Stimulated activated CD4-positive, alpha-beta T cell treated with anti-CD3 and anti-CD28 coated beads, Interleukin-1b, Interleukin-23, amount 100 ng/mL, for 48 hours (primary cell): ENCODE data around the gene CYB5R2.
"Not testable (repeated sequence)": the region's sequence is repeated elsewhere in the genome, so short reads cannot be mapped to it uniquely, and the experiment has no call there.

ENCODE experiments used
- DNase-seq: peaks from one replicate; pipeline ENCODE4 v3.0.0-alpha.2; 2020

Gene CYB5R2

DNA sequence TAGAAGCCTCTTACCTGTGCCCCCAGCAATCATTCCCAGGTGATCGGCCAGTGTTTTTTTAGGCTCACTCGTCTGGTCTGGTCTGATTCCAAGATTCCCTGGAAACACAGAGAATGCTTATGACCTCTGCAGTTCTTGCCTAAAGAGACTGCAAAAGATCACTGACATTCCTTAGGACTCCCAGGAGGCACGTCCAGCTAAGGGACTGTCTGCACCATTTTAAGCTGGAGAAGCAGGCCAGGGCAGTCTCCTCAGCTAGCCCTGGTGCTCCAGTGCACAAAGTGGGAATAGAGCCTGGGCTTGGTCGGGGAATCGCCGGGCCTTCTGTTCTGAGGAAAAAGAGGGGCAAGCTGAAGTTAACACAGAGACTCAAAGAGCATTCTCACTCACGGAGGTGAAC is 4.8 kb downstream of the CYB5R2 start:
- no peak for DNase-seq

DNA sequence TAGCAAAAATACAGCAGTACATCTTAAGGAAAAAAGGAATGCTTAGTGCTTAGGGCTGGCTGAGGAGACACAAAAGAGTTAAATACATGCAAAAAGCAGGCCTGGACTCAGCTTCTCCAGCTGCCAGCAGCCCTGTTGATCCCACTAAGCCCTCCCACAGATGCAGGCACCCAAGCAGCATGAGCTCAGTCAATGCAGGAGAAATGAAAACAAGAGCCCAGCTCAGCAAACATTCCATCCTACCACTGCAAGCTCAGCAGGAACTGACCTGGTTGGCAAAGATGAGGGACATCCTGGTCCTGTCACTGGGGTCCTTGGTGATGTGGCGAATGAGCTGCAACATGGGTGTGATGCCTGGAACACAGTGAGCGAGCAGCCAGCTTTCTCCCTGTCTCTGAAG is 5.8 kb downstream of the CYB5R2 start:
- DNase-seq: no peak

DNA sequence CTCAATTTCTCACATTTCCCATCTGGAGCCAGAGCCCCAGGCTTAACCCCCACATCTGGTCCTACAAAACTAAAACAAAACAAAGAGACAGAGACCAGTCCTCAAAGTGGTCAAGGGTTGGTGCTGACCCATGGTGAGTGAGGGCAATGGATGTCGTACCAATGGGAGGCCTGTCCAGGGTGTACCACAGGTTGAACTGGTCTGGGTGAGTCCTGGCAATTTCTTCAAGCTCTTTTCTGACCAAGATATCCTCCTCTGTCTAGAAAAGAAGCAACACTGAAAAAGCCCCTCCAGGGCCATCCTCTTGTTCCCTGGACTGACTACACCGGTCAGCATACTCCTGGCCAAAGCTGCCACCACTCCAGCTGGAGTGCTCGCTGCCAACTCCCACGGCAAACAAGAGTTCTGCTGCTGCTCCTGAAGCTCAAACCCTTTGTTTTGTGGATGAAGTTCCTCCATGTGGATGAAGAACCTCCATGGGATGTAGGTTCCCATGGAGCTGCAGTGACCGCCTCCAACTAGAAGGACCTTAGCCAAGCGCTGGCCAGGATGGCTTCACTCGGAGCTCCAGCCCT is 6.9 kb downstream of the CYB5R2 start:
- DNase-seq: no peak

DNA sequence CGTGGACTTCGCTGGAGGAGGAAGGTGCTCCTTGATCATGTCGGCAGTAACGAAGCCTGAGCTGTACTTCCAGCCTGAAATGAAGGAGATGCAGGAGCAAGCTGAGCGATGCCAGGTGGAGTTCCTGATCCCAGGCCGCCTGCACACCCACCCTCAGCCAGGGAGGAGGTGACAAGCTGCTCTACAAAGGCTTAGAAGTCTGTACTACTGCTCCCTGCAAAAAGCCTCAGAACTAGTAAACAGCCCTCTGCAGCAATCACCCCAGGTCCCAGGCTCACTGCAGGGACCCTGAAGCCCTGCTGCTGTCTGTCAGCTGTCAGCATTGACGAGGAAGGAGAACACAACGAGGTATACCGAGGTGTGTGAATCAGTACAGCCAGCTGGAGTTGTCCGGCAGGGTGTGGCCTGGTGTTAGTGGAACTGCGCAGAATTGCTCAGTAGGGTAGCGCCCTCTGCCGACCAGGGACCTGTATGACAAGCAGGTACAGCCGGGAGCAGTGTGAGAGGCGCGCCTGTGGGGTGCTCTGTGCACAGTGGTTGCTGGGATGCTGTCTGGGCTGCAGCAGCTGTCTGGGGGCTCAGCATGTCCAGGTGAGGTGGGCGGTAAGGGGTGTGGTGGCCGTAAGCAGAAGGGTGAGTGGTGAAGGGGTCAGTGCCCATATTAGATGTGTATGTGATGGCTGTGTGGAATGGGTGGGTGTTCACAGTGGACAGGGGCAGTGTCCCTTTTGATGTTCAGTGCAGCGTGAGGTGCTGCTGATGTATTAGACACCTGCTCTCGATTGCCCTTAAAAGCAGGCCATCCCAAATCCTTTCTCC is 7.6 kb downstream of the CYB5R2 start:
- peak; percentile 79 for DNase-seq

DNA sequence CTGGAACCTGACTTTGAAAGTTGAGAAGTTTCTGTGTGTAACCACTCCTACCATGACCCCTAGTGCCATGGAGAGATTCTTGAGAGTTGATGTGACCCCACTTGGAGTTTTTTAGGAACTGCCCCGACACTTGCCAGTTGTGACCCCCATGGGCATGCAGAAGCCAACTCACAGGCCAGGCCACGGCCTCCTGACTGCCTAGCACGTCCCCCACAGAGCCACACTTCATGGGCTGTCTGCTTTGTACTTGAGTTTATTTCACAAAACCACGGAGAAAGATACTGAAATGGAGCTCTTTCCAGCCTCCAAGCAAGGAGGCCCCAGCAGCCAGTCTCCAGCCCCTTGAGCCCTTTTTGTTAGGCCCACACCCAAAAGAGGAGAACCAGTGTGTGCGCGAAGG is 8.4 kb downstream of the CYB5R2 start:
- DNase-seq: no peak

DNA sequence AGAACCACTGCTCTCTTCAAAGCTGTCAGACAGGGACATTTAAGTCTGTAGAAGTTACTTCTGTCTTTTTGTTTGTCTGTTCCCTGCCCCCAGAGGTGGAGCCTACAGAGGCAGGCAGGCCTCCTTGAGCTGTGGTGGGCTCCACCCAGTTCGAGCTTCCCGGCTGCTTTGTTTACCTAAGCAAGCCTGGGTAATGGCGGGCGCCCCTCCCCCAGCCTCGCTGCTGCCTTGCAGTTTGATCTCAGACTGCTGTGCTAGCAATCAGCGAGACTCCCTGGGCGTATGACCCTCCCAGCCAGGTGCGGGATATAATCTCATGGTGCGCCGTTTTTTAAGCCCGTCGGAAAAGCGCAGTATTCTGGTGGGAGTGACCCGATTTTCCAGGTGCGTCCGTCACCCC is 9.8 kb downstream of the CYB5R2 start:
- not testable (repeated sequence) for DNase-seq

DNA sequence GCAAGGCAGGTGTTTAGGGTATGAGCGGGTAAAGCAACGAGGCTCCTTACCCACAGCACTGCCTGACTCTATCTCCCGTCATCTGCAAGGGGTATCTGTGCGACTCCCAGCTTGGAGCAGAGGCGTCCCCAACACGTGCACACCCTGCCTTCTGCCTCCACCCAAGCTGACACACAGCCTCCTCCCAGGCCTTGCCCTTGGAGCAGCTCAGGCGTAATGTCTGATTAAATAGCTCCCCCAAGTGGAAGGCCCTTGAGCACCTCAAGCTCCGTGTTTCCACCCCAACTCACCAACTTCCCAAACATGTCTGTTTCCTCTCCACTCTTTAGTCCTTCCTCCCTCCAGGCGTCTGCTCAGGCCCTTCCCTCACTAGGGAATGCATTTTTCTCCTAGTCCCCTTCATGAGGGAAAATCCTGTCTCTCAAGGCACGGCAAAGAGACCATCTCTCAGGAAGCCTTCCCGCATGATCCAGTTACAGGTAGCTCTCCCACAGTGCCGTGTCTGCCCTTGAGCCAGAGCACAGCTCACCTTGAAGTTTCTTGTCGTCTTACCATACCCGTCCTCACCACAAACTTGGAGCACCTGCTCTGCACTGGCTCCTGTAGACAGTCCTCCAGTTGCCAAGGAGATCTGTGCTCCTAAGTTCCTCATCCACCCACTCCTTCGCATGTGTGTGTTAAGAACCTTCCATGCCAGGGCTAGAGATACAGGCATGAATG is 15.8 kb downstream of the CYB5R2 start:
- no peak for DNase-seq

DNA sequence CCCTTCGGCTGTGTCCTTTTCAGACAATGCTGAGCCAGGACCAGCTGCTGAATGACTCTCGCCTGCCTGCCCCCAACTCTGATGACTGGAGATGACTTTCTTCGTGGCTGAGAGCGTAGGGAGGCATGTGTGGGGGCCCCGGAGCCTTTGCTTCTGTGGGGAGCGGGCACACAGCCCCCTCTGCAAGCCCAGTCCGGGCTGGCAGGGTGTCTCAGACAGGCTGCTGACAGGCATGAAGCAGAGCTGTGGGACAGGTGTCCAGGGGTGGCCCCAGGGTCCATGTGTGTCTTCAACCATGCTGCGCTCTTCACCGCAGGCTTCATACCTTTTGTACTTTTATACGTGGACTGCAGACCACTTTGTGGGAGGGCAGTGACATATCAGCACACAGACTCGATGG is 16.6 kb downstream of the CYB5R2 start:
- no peak for DNase-seq

DNA sequence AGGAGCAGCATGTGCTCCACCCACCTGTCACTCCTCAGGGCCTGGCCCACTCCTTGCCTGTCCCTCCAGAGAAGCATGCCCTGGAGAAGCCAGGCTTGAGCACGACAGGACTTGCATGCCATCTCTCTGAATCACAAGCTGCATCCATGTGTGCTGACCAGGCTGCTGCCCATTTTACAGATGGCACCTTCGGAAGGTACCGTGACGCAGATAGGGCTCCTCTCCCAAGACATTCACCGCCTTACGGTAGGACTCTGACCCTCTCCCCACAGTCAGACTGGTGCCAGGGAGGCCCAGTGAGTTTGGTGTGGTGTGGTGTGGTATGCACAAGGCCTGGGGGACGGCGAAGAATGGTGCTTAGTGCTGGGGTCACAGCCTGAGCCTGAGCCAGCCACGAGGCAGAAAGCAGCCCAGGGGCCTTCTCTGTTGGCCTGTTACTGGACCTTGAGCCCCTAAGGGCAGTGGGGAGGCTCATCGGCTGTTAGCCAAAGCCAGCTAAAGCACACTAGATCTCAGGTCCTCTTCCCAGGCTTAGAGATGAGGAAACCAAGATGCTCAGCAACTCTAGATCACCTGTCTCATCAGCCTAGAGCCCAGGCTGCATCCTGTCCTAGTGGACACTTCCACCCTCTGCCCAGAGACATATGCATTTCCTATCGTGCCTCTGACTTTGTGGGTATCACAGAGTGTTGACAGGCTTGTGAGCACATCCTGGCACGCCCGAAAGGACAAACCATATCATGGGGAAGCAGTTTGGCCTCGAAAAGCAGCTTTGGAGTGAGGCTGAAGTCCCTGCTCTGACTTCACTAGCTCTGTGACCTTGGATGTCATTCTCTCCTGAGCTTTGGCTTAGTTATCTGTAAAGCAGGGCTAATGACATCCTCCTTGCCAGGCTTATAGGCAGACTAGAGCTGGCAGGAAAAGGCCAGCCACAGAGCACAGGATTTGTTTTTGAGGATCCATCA is 17.8 kb downstream of the CYB5R2 start:
- no peak for DNase-seq

DNA sequence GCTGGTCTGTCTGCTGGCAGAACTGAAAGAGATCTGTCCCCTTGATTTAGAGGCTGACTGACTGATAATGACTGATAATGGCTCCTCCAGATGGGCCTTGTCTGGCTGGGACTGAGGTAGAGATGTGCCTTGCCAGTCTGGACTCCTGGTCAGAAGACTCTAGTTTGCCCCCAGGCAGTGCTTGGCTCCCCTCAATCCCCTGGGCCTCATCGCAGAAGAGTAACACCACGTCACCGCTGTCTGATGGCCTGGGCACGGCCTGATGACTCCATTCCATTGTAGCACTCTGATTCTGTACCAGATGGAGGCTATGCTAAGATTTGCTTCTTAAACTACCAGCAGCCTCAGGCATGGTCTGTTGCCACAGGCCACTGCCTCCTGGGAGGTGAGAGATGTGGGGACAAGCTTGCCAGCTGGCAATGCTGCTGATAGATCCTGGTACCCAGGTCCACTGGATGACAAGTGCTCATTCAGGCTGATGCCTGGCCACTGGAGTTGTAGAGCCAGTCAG is 19.1 kb downstream of the CYB5R2 start:
- DNase-seq: no peak

DNA sequence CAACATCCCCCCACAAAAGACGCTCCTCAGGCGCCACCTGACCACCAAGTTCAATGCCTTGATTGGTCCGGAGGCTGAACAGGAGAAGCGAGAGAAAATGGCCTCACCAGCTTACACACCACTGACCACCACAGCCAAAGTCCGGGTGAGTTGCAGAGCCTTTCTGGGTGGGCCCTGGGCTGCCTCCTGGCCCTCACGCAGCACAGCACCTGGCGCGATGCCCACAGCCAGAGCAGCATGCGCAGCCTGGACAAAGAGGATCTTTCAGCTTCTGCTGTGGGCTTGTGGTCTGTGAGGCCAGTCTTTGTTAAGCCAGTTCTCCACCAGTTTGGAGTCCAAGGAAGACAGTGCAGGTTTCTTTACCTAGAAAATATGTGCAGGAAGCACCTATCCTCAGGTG is 21.6 kb downstream of the CYB5R2 start:
- DNase-seq: no peak

DNA sequence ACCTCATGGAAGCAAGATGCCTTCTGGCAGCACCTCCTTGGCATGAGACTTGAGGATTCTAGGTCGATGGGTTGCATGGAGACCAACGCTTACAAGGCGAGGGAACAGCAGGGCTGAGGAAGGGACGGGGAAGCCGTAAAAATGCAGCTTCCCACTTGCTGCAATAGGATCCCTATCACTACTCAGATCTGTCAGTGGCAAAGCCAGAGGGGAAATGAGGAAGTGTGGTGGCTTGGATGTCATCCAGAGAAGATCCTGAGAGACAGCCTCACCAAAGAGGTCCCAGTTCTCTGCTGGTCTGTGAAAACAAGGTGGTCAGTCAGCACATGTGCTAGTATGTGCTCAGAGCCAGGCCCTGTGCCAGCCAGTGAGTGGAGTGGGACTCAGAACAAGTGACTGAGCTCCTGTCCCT is 22.2 kb downstream of the CYB5R2 start:
- no peak for DNase-seq

DNA sequence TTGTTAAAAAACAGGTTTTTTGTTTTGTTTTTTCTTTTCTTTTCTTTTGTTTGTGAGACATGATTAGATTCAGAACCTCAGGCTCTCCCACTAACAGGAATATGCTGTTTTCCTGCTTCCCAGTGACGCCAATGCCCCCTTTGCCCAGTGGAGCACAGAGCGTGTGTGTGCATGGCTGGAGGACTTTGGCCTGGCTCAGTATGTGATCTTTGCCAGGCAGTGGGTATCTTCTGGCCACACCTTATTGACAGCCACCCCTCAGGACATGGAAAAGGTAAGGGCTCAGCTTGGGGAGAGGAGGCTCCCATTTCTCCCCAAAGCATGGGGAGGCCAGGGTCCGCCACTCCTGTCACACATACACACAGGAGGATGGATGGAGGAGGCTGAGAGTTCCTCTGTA is 25.0 kb downstream of the CYB5R2 start:
- DNase-seq: no peak

DNA sequence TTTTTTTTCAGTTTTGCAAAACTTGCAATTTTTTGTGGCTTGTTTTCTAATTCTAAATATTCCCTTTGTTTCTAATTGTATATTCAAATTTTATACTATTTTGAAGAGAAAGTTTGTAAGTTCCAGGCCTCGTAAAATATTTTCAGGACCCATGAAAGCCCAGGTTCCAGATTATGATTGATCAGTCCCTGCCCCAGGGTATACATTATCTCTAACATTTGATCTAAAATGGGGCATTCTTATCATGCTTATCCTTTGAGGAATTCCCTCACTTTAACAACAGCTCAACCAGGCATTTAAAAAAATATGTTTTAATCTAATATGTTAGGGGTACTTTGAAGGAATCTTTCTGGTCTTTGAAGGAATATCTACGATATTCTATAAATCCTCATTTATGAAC is 26.4 kb downstream of the CYB5R2 start:
- no peak for DNase-seq

DNA sequence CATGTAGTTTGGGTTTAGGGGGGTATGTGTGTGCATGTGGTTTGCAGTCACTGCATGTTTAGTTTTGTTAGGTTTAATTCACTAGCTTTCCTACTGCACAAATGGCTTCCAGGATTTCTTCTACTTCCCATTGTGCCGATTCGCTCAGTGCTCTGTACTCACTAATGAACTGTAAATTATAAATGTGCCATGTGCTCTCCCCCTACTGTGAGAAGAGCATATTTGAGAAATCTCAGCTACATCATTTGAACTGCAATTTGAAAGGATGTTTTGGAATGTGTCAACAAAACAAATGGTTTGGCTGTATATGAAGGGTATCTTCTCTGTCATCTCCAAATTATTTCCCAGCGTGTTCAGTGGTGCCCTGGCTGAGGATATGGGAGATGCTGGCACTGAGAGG is 28.1 kb downstream of the CYB5R2 start:
- no peak for DNase-seq

DNA sequence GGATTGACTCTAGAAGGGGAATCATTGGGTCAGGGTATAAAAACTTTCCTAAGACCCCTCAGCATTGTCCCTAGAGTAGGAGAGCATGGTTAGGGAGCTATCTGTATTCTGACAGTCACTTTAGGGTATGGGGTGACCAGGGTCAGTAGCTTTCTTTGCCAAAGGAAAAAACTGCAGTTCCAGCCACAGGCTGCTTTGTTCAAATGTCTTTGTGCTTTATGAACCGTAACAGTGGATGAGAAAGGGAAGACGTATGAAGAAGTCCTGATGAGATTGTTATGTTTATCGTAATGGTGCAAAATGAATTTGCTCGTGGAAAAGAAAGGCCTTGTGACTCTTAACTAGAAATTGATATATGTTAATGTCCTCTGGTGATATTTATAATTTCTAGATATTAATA is 30.0 kb downstream of the CYB5R2 start:
- DNase-seq: no peak

DNA sequence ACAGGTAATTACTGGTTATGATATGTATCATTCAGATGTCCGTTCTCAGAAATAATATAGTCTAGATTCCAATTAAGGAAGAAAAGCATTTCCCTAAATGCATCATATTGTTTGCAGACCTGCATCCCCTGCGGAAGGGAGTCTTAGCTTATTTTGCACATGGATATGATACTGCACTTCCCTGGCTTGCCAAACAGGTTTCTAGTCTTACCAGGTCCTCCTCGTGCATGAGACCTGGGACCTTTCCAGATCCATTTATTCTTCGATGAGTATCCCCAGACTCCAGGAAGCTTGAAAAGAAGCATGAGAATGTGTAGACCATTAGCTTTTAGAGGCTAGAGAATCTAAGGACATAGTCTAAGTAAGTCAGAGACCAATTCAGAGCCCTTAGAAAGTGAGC is 30.6 kb downstream of the CYB5R2 start:
- no peak for DNase-seq

DNA sequence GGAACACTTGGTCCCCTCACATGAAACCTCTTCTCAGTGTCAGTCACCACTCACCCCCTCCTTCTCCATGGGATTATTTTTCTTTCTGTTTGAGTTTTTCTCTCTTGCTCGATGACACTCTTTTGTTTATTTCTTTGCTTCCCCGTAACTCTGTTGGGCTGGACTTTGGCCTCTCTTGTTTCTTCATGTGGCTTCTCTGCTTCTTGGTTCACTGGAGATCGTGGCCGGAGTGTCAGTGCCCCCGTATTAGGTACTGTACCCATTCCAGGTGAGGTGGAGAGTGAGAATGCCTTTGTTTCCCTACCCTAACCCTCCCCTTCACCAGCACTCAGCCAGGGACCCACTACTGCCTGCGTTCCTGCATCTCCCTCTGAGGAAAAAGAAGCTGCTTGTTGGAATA is 32.5 kb downstream of the CYB5R2 start:
- no peak for DNase-seq

DNA sequence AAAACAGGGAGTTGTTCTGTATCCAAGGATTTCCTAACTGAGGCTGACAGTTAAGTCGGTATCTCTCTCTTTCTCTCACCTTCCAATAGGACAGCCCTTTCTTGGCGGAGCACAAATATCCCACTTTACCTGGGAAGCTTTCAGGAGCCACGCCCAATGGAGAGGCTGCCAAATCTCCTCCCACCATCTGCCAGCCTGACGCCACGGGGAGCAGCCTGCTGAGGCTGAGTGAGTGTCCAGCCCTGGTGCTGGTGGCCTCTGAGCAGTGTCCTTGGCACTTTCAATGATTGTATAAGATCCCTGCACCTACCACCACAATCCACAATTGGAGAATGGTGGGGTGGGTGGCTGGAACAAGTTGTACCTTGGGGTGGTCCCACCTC is 33.7 kb downstream of the CYB5R2 start:
- DNase-seq: no peak

DNA sequence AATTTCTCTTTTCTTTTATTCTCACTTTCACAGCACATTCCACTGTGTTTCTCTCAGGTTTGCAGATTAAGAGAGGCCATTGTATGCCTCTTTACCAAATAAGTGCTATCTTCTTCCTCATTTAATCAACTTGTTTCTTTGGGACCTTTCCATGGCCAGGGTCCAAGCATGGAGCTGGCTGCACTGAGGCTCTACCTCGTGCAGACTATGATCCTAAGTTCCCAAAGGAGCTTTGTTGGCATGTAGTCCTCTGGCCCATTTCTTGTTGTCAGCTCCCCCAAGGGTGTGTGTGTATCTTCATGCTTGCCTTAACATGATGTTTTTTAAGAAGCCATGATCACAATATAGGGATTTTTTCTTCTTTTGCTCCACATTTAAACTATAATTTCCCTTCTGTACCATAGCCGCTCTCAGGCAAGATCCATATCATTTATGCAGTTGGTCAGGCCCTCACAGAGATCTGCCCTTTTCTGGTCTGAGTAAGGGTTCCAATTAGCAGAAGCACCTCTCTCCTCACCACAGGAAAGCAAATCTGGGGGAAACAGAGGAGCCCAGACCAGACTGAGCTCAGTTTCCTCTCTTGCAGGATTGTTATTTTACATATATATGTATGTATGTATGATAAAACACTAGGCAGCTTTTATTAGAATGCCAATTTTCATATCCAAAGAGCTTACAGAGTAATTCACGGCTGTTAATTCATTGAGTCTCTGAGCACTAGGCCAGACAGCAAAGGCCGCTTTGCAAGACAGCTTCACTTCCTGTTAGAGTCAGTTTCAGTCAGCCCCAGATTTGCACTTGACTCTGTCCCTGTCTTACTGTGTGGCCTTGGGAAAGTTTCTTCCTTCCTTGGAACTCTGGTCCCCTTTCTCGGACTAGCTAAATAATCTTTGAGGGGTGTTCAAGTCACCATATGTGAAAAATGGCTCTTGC is 34.3 kb downstream of the CYB5R2 start:
- no peak for DNase-seq

DNA sequence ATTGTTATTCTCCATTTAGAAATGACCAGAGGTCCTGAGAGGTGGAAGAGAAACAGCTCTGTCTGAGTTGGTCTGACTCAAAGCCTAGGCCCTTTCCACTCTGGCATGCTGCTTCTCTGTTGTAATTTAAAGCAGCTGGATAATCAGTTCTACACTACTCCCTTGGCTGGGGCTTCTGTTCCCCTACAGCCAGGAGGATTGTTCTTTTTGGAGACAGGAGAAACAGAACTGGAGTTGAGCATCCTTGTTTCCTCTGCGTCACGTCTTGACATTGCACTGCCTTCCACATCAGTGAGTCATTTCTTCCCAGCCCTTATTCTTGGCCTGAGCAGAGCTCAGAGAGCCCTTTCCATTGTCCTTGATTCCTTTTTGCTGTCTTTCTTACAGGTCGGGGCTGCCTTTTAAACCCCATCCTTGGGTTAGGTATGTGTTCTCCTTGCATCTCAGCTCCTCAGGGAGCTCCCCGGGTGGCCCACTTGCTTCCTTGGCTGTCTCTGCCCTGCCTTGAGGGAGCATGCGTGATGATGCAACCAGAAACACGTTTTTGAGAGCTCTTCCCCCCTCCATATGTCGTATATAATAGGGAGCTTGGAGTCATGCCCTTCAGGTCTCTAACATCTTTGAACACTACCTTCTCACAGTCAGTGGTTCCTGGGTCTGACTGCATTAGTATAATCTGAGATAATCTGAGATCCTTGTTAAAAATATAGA is 35.7 kb downstream of the CYB5R2 start:
- no peak for DNase-seq
